IMR-90 (cell line): ENCODE measurements around the gene HMX1. TPM values are rescaled to one million over a fixed set of nuclear protein-coding genes. Genes with fewer than 3 reads are reported as not detected.

Source experiments
- ATAC-seq: fragments of 200-7000 bp; cut with Tn5 transposase; 2 replicates; pipeline ENCODE4 v1.9.1; 2020; ENCODE audit warnings: low read depth, mild to moderate bottlenecking, moderate library complexity
- BruUV-seq: library from RNA; stranded (reverse); fragments of 400-500 nt; replicated peaks from 2 replicates; lab custom pipeline; 2021; lab: Mats Ljungman, UMichigan
- CTCF ChIA-PET: fragments of 300-600 bp; formaldehyde crosslinking; extraction: SDS; loops from one replicate; lab custom pipeline; 2021; ENCODE audit warnings: antibody characterized with exemption; lab: Yijun Ruan, JAX
- POLR2A ChIA-PET: fragments of 300-600 bp; sonication (Branson Sonifier 250); formaldehyde crosslinking; loops from one replicate; lab custom pipeline; 2022; ENCODE audit warnings: antibody characterized with exemption; ENCODE audit not compliant: unreplicated experiment; lab: Charles Lee
- DNase-seq: peaks from one replicate; pipeline ENCODE4 v3.0.0; 2013
- H2AFZ ChIP-seq: replicated peaks from 2 replicates; pipeline ENCODE3; 2013; ENCODE audit warnings: low read length, mild to moderate bottlenecking; ENCODE audit not compliant: poor library complexity
- H2AK5ac ChIP-seq: 2 replicates; pipeline ENCODE4 v1.6.1; 2013; ENCODE audit warnings: low read depth, low read length, inconsistent platforms
- H2AK9ac ChIP-seq: replicated peaks from 2 replicates; pipeline ENCODE3; 2013; ENCODE audit warnings: mild to moderate bottlenecking, low read depth, low read length, moderate library complexity; ENCODE audit not compliant: poor library complexity
- H2BK120ac ChIP-seq: 2 replicates; pipeline ENCODE4 v1.6.1; 2013; ENCODE audit warnings: low read depth, low read length, inconsistent platforms
- H2BK15ac ChIP-seq: 3 replicates; pipeline ENCODE4 v1.6.1; 2013; ENCODE audit warnings: low read depth, low read length, inconsistent platforms
- H2BK20ac ChIP-seq: 2 replicates; pipeline ENCODE4 v1.6.1; 2013; ENCODE audit warnings: low read depth, mild to moderate bottlenecking, inconsistent platforms, low read length, moderate library complexity
- H2BK5ac ChIP-seq: 2 replicates; pipeline ENCODE4 v1.6.1; 2013; ENCODE audit warnings: mild to moderate bottlenecking, low read depth, low read length, inconsistent platforms; ENCODE audit not compliant: poor library complexity, severe bottlenecking
- H3K14ac ChIP-seq: replicated peaks from 2 replicates; pipeline ENCODE4 v1.6.1; 2013; ENCODE audit warnings: low read depth, low read length, inconsistent platforms
- H3K18ac ChIP-seq: 2 replicates; pipeline ENCODE4 v1.6.1; 2013; ENCODE audit warnings: low read depth, low read length, control low read depth
- H3K23ac ChIP-seq: 2 replicates; pipeline ENCODE4 v1.6.1; 2013; ENCODE audit warnings: low read depth, low read length, inconsistent platforms
- H3K27ac ChIP-seq: 2 replicates; pipeline ENCODE4 v1.5.1; 2013; ENCODE audit warnings: mild to moderate bottlenecking, control low read depth, low read length; ENCODE audit not compliant: insufficient read depth
- H3K27me3 ChIP-seq: 2 replicates; pipeline ENCODE4 v1.6.1; 2013; ENCODE audit warnings: low read length; ENCODE audit not compliant: control insufficient read depth, insufficient read depth
- H3K36me3 ChIP-seq: 2 replicates; pipeline ENCODE4 v1.6.1; 2013; ENCODE audit warnings: low read length, mixed read lengths; ENCODE audit not compliant: control insufficient read depth, insufficient read depth
- H3K4ac ChIP-seq: 2 replicates; pipeline ENCODE4 v1.6.1; 2013; ENCODE audit warnings: low read depth, low read length, inconsistent platforms
- H3K4me1 ChIP-seq: 2 replicates; pipeline ENCODE4 v1.6.1; 2013; ENCODE audit warnings: low read length, mixed read lengths; ENCODE audit not compliant: control insufficient read depth, insufficient read depth
- H3K4me2 ChIP-seq: 2 replicates; pipeline ENCODE4 v1.6.1; 2013; ENCODE audit warnings: low read depth, mild to moderate bottlenecking, control low read depth, low read length, moderate library complexity
- H3K4me3 ChIP-seq: 2 replicates; pipeline ENCODE4 v1.5.1; 2013; ENCODE audit warnings: low read depth, mild to moderate bottlenecking, control low read depth, low read length, moderate library complexity; ENCODE audit not compliant: insufficient read depth
- H3K56ac ChIP-seq: 2 replicates; pipeline ENCODE4 v1.6.1; 2013; ENCODE audit warnings: low read length, inconsistent platforms; ENCODE audit not compliant: insufficient read depth; ENCODE audit errors: extremely low read depth
- H3K79me1 ChIP-seq, 2 experiments: 2 replicates each; pipeline ENCODE4 v1.6.1; 2013; ENCODE audit warnings: low read length in 2 of 2, inconsistent platforms in 1 of 2, low read depth in 1 of 2
- H3K9ac ChIP-seq: 2 replicates; pipeline ENCODE4 v1.6.1; 2013; ENCODE audit warnings: low read depth, low read length, control low read depth
- H3K9me1 ChIP-seq: 2 replicates; pipeline ENCODE4 v1.6.1; 2013; ENCODE audit warnings: low read length, inconsistent platforms; ENCODE audit not compliant: insufficient read depth
- H3K9me3 ChIP-seq: 2 replicates; pipeline ENCODE4 v1.6.1; 2013; ENCODE audit warnings: low read length; ENCODE audit not compliant: control insufficient read depth, insufficient read depth
- H4K20me1 ChIP-seq: 2 replicates; pipeline ENCODE4 v1.6.1; 2013; ENCODE audit warnings: low read length, inconsistent platforms; ENCODE audit not compliant: insufficient read depth
- H4K5ac ChIP-seq: 2 replicates; pipeline ENCODE4 v1.6.1; 2013; ENCODE audit warnings: mild to moderate bottlenecking, low read depth, low read length, control low read depth
- H4K8ac ChIP-seq, 2 experiments: 2 replicates each; pipeline ENCODE4 v1.6.1; 2013; ENCODE audit warnings: low read depth in 2 of 2, low read length in 2 of 2, control low read depth in 1 of 2, inconsistent platforms in 1 of 2
- H4K91ac ChIP-seq: 2 replicates; pipeline ENCODE4 v1.6.1; 2013; ENCODE audit warnings: low read depth, low read length, inconsistent platforms; ENCODE audit not compliant: insufficient read depth
- BHLHE40 ChIP-seq: fragments of 150-350 bp; IDR thresholded peaks from 2 replicates; pipeline ENCODE4 v1.6.1; 2016; ENCODE audit warnings: mild to moderate bottlenecking, low read depth, low read length
- CEBPB ChIP-seq: IDR thresholded peaks from 2 replicates; pipeline ENCODE4 v1.6.1; 2012; ENCODE audit warnings: low read depth, low read length, improper control_type of control experiment
- CTCF ChIP-seq: conservative IDR thresholded peaks from 2 replicates; pipeline ENCODE4 v1.5.1; 2012; ENCODE audit warnings: mild to moderate bottlenecking, low read depth, low read length, improper control_type of control experiment
- ELK1 ChIP-seq: fragments of 150-350 bp; IDR thresholded peaks from 2 replicates; pipeline ENCODE4 v1.6.1; 2016; ENCODE audit warnings: low read depth, mild to moderate bottlenecking, low read length, moderate library complexity, borderline replicate concordance
- FOS ChIP-seq: fragments of 150-350 bp; IDR thresholded peaks from 2 replicates; pipeline ENCODE4 v1.6.1; 2016; ENCODE audit warnings: low read depth, low read length
- MAFK ChIP-seq: IDR thresholded peaks from 2 replicates; pipeline ENCODE4 v1.6.1; 2012; ENCODE audit warnings: low read depth, low read length, improper control_type of control experiment
- MAZ ChIP-seq: IDR thresholded peaks from 2 replicates; pipeline ENCODE4 v1.6.1; 2012; ENCODE audit warnings: low read depth, mild to moderate bottlenecking, low read length, improper control_type of control experiment, moderate library complexity, borderline replicate concordance
- MXI1 ChIP-seq: IDR thresholded peaks from 2 replicates; pipeline ENCODE4 v1.6.1; 2012; ENCODE audit warnings: low read depth, mild to moderate bottlenecking, low read length, moderate library complexity, borderline replicate concordance
- NFE2L2 ChIP-seq: fragments of 150-350 bp; IDR thresholded peaks from 2 replicates; pipeline ENCODE4 v1.6.1; 2016; ENCODE audit warnings: low read depth, mild to moderate bottlenecking, low read length
- RAD21 ChIP-seq: IDR thresholded peaks from 2 replicates; pipeline ENCODE4 v1.6.1; 2012; ENCODE audit warnings: low read length, improper control_type of control experiment
- RCOR1 ChIP-seq: IDR thresholded peaks from 2 replicates; pipeline ENCODE4 v1.6.1; 2012; ENCODE audit warnings: mild to moderate bottlenecking, low read length, improper control_type of control experiment; ENCODE audit not compliant: insufficient replicate concordance
- SMC3 ChIP-seq: fragments of 150-350 bp; IDR thresholded peaks from 2 replicates; pipeline ENCODE4 v1.6.1; 2016; ENCODE audit warnings: low read depth, mild to moderate bottlenecking, antibody characterized with exemption, low read length, moderate library complexity
- WGBS, 2 experiments: methylation state at CpG; one replicate each; pipeline versions ENCODE4 v1.1.5 to v1.1.7; 2013; ENCODE audit warnings: missing lambda C conversion rate in 2 of 2; ENCODE audit not compliant: insufficient read length in 1 of 2; ENCODE audit errors: extremely low coverage in 2 of 2; 5-methylcytosine and 5-hydroxymethylcytosine counted together
- dilution Hi-C: fragments of 300-500 bp; cut with HindIII; formaldehyde crosslinking; loops from one replicate; pipeline ENCODE4 v1.14.3; 2018; ENCODE audit warnings: low sequenced_read_pairs; ENCODE audit not compliant: unreplicated experiment
- in situ Hi-C: fragments of 300-500 bp; cut with MboI; formaldehyde crosslinking; loops from 3 replicates; pipeline ENCODE4 v1.14.3; 2019; ENCODE audit warnings: low sequenced_read_pairs, inconsistent platforms, mixed read lengths
- intact Hi-C: fragments of 100-400 bp; cut with micrococcal nuclease; formaldehyde crosslinking; loops from 2 replicates; pipeline ENCODE4 v1.10.0; 2022
- polyA plus RNA-seq, 3 experiments: library from polyadenylated mRNA; depleted of rRNA; stranded (reverse); fragments of >200 nt; gene quantifications; 2 replicates each; pipeline ENCODE4 v1.2.3, GENCODE V29; 2012; ENCODE audit warnings: low replicate concordance in 1 of 3
- total RNA-seq: library from RNA; depleted of rRNA; stranded (reverse); fragments of >200 nt; gene quantifications from 2 replicates; pipeline ENCODE4 v1.2.3, GENCODE V29; 2012

Gene HMX1
- total and polyA plus RNA-seq, 2 of the 4 experiments (the other 2 are of a cell fraction), result not detected

GRCh38 chr4:8866828-8867623 is 4.6 kb downstream of the HMX1 start:
- Histone ChIP-seq H2AFZ (no peak overlapping the region), H3K56ac (no peak overlapping the region), H2BK20ac (no peak overlapping the region), H3K9me1 (no peaks in the 10 kb centered on the region), H2BK15ac (no peak overlapping the region), H3K4ac (no peak overlapping the region), H3K9me3 (no peaks in the 10 kb centered on the region), H3K9ac (no peak overlapping the region), H4K20me1 (no peaks in the 10 kb centered on the region), H2BK5ac (no peak overlapping the region), H3K4me2 (no peak overlapping the region), H4K91ac (no peak overlapping the region), H2BK120ac (no peak overlapping the region), H4K5ac (no peak overlapping the region), H3K4me3 (no peak overlapping the region), H4K8ac (no peak overlapping the region), H3K27me3 (peaks cover 82% of the 10 kb centered on the region), H3K36me3 (no peaks in the 10 kb centered on the region), H3K4me1 (no peaks in the 10 kb centered on the region), H3K27ac (no peak overlapping the region), H3K79me1 (no peaks in the 10 kb centered on the region), H3K23ac (no peak overlapping the region), H2AK9ac (no peak overlapping the region), H3K18ac (no peak overlapping the region), H3K14ac (no peak overlapping the region), H2AK5ac (no peak overlapping the region)
- intact Hi-C loops, result no loop called here
- 2% methylated on average over 21 of the region's 42 CpGs; no CpG with 5 or more reads in 1 of the 2 experiments for WGBS, 2 experiments
- in situ Hi-C loops, result no loop called here
- TF ChIP-seq MAFK, result no peak
- TF ChIP-seq CEBPB, result no peak
- no peak for TF ChIP-seq BHLHE40
- TF ChIP-seq MAZ, result no peak
- TF ChIP-seq RCOR1, result no peak
- TF ChIP-seq MXI1, result no peak
- TF ChIP-seq NFE2L2, result no peak
- TF ChIP-seq RAD21, result no peak
- no peak for TF ChIP-seq SMC3
- TF ChIP-seq CTCF, result no peak
- no peak for TF ChIP-seq FOS
- no peak for TF ChIP-seq ELK1
- no TSS peak for BruUV-seq
- no peak for ATAC-seq
- CTCF ChIA-PET, result no interaction called here
- DNase-seq, result no peak
- POLR2A ChIA-PET, result no interaction called here
- dilution Hi-C loops, result no loop called here
